GM19099 (cell line): ENCODE measurements around the gene FAM107B.

ENCODE experiments used
- POLR2A ChIP-seq: IDR thresholded peaks from 3 replicates; pipeline ENCODE4 v1.6.1; 2011; ENCODE audit warnings: low read depth; ENCODE audit not compliant: insufficient read length; ENCODE audit errors: extremely low read depth

Gene FAM107B

DNA sequence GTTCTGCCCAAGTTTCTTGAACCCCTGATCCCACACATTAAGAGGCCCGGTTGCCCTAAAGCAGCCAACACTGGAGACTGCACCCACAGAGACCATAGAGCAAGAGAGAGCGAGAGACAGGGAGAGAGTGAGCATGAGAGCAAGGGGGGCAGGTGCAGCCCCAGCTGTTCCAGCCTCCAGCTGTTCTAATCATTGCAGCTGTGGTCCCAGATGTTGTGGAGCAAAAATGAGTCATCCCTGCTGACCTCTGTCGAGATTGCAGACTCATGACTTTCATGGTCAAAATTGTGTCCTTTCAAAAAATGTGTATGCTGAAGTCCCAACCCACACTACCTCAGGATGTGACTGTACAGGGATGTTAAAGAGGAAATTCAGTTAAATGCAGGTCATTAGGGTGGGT, 300.0 kb downstream of the FAM107B start:
- TF ChIP-seq POLR2A = no peak

DNA sequence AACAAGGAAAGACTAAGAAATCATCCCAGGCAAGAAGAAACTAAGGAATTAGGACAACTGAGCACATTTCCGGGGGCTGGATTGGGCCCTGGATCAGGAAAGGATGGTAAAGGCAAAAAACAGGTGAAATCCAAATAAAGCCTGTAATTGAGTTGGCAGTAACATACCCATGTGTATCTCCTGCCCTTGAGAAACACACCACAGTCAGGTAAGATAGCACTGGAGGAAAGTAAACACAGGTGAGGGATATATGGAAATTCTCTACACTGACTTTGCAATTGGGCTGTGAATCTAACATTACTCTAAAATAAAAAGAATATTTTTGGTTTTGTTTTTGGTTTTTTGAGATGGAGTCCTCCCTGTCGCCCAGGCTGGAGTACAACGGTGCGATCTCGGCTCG, 303.8 kb downstream of the FAM107B start:
- no peak for TF ChIP-seq POLR2A

GRCh38 chr10:14468726-14469125, 306.0 kb downstream of the FAM107B start:
- TF ChIP-seq POLR2A = no peak
